WTC11 (cell line): ENCODE results near the gene CLASP1. TPM values are rescaled to one million over a fixed set of nuclear protein-coding genes. Genes with fewer than 3 reads are reported as not detected.

Source experiments
- ATAC-seq: fragments of 200-7000 bp; cut with Tn5 transposase; 2 replicates; pipeline ENCODE4 v1.10.0; 2021; ENCODE audit warnings: mild to moderate bottlenecking, moderate library complexity
- CTCF ChIA-PET: fragments of 300-600 bp; sonication (Branson Sonifier 250); formaldehyde crosslinking; loops from one replicate; lab custom pipeline; 2021; ENCODE audit warnings: antibody characterized with exemption; lab: Charles Lee
- POLR2A ChIA-PET: fragments of 350-600 bp; sonication (Branson Sonifier 250); formaldehyde crosslinking; loops from one replicate; lab custom pipeline; 2021; ENCODE audit warnings: antibody characterized with exemption; lab: Charles Lee
- DNase-seq: peaks from one replicate; pipeline ENCODE4 v3.0.0; 2021; ENCODE audit warnings: low spot score
- H3K27ac Mint-ChIP-seq: 2 replicates; pipeline ENCODE4 v1.8.0; 2021; ENCODE audit warnings: mixed read lengths
- H3K27me3 Mint-ChIP-seq: 2 replicates; pipeline ENCODE4 v1.8.0; 2021; ENCODE audit warnings: low read depth, mild to moderate bottlenecking, moderate library complexity, mixed read lengths
- H3K36me3 Mint-ChIP-seq: 2 replicates; pipeline ENCODE4 v1.8.0; 2021; ENCODE audit warnings: mixed read lengths
- H3K4me1 Mint-ChIP-seq: 2 replicates; pipeline ENCODE4 v1.8.0; 2022; ENCODE audit warnings: mixed read lengths
- H3K4me3 Mint-ChIP-seq: 2 replicates; pipeline ENCODE4 v1.8.0; 2021; ENCODE audit warnings: mild to moderate bottlenecking, moderate library complexity, mixed read lengths
- H3K9me3 Mint-ChIP-seq: 2 replicates; pipeline ENCODE4 v1.8.0; 2021; ENCODE audit warnings: mixed read lengths
- AFF4 ChIP-seq: sonication (generic); formaldehyde crosslinking; IDR thresholded peaks from 2 replicates; pipeline ENCODE4 v1.8.1; 2023; ENCODE audit warnings: mild to moderate bottlenecking, missing genetic modification reagents, borderline replicate concordance
- CREB1 ChIP-seq: sonication (generic); formaldehyde crosslinking; IDR thresholded peaks from 2 replicates; pipeline ENCODE4 v1.8.0; 2023; ENCODE audit warnings: mild to moderate bottlenecking, missing genetic modification reagents
- CREM ChIP-seq: sonication (generic); formaldehyde crosslinking; IDR thresholded peaks from 2 replicates; pipeline ENCODE4 v1.8.1; 2022; ENCODE audit warnings: mild to moderate bottlenecking, missing genetic modification reagents, moderate library complexity
- E2F1 ChIP-seq: sonication (generic); formaldehyde crosslinking; IDR thresholded peaks from 2 replicates; pipeline ENCODE4 v1.8.0; 2022; ENCODE audit warnings: mild to moderate bottlenecking, missing genetic modification reagents
- E2F5 ChIP-seq: sonication (generic); formaldehyde crosslinking; IDR thresholded peaks from 2 replicates; pipeline ENCODE4 v1.8.1; 2022; ENCODE audit warnings: mild to moderate bottlenecking, moderate library complexity, missing genetic modification reagents
- FOXJ3 ChIP-seq: sonication (generic); formaldehyde crosslinking; IDR thresholded peaks from 2 replicates; pipeline ENCODE4 v1.9.0; 2021; ENCODE audit warnings: missing genetic modification reagents, mild to moderate bottlenecking, borderline replicate concordance
- IRF1 ChIP-seq: sonication (generic); formaldehyde crosslinking; IDR thresholded peaks from 2 replicates; pipeline ENCODE4 v1.8.0; 2023; ENCODE audit warnings: missing genetic modification reagents
- NFYB ChIP-seq: sonication (generic); formaldehyde crosslinking; conservative IDR thresholded peaks from 2 replicates; pipeline ENCODE4 v1.8.0; 2022; ENCODE audit warnings: low read depth, missing genetic modification reagents
- PRDM15 ChIP-seq: sonication (generic); formaldehyde crosslinking; IDR thresholded peaks from 2 replicates; pipeline ENCODE4 v1.8.0; 2022; ENCODE audit warnings: missing genetic modification reagents
- RORB ChIP-seq: fragments of 250-450 bp; sonication (Bioruptor Pico); IDR thresholded peaks from 2 replicates; pipeline ENCODE4 v1.9.0; 2021; ENCODE audit warnings: mild to moderate bottlenecking
- ZMAT4 ChIP-seq: fragments of 250-450 bp; sonication (Bioruptor Pico); IDR thresholded peaks from 2 replicates; pipeline ENCODE4 v1.9.0; 2021; ENCODE audit warnings: mild to moderate bottlenecking
- ZNF138 ChIP-seq: sonication (generic); formaldehyde crosslinking; conservative IDR thresholded peaks from 2 replicates; pipeline ENCODE4 v1.8.1; 2022; ENCODE audit warnings: mild to moderate bottlenecking, moderate library complexity, missing genetic modification reagents
- ZNF281 ChIP-seq: sonication (generic); formaldehyde crosslinking; IDR thresholded peaks from 2 replicates; pipeline ENCODE4 v1.8.0; 2023; ENCODE audit warnings: mild to moderate bottlenecking, missing genetic modification reagents
- ZNF512 ChIP-seq: sonication (generic); formaldehyde crosslinking; IDR thresholded peaks from 2 replicates; pipeline ENCODE4 v1.8.1; 2022; ENCODE audit warnings: missing genetic modification reagents, borderline replicate concordance
- ZNF532 ChIP-seq: fragments of 250-450 bp; sonication (Bioruptor Pico); IDR thresholded peaks from 2 replicates; pipeline ENCODE4 v1.9.0; 2021; ENCODE audit warnings: mild to moderate bottlenecking, borderline replicate concordance
- total RNA-seq: library from RNA; stranded (reverse); gene quantifications from 3 replicates; pipeline ENCODE4 v1.2.3, GENCODE V29; 2021

The CLASP1 gene
- total RNA-seq, 1 experiment from 2014 or later = 50.0 TPM

- TF ChIP-seq PRDM15 (CRISPR knock-in tag) (no peak), CREB1 (CRISPR knock-in tag) (no peak), CREM (CRISPR knock-in tag) (no peak), ZNF532 (CRISPR knock-in tag) (no peak)
Measured at GRCh38 chr2:121690095-121690494, 40.8 kb upstream of the CLASP1 start (continued).

GRCh38 chr2:121689356-121689755 lies 40.1 kb upstream of the CLASP1 start:
- no peak for ATAC-seq
- POLR2A ChIA-PET = interaction anchor here (0.7 to 1.3 kb wide), 2 partner anchors 39 to 159 kb away, joined by 3 read pairs; partner anchors contain the start of gene RNU4ATAC

More at GRCh38 chr2:121689356-121689755, 40.1 kb upstream of the CLASP1 start:
- Mint-ChIP-seq H3K36me3 (peaks cover 6% of the 10 kb centered on the region), H3K27ac (no peak overlapping the region), H3K4me1 (peaks cover 44% of the 10 kb centered on the region), H3K9me3 (peaks cover 10% of the 10 kb centered on the region), H3K27me3 (peaks cover 11% of the 10 kb centered on the region), H3K4me3 (no peak overlapping the region)
- CTCF ChIA-PET = interaction anchor here (0.6 to 1.3 kb wide), 4 partner anchors 10 to 159 kb away, joined by 3 read pairs; partner anchors contain the start of gene RNU4ATAC
- DNase-seq = no peak
- TF ChIP-seq RORB (CRISPR knock-in tag) (no peak), ZMAT4 (CRISPR knock-in tag) (no peak), FOXJ3 (CRISPR knock-in tag) (no peak), E2F1 (CRISPR knock-in tag) (no peak), ZNF512 (CRISPR knock-in tag) (no peak), E2F5 (no peak), IRF1 (CRISPR knock-in tag) (no peak), ZNF281 (CRISPR knock-in tag) (no peak), NFYB (CRISPR knock-in tag) (no peak), AFF4 (no peak), ZNF138 (CRISPR knock-in tag) (no peak), CREB1 (CRISPR knock-in tag) (no peak)
